Stimulated activated CD8-positive, alpha-beta memory T cell treated with anti-CD3 and anti-CD28 coated beads, Interleukin-7, amount 100 ng/mL, for 24 hours (primary cell): ENCODE data around the gene FCRL1.

Experiments used
- DNase-seq: peaks from one replicate; pipeline ENCODE4 v3.0.0-alpha.2; 2020; ENCODE audit warnings: low read depth

The FCRL1 gene

DNA sequence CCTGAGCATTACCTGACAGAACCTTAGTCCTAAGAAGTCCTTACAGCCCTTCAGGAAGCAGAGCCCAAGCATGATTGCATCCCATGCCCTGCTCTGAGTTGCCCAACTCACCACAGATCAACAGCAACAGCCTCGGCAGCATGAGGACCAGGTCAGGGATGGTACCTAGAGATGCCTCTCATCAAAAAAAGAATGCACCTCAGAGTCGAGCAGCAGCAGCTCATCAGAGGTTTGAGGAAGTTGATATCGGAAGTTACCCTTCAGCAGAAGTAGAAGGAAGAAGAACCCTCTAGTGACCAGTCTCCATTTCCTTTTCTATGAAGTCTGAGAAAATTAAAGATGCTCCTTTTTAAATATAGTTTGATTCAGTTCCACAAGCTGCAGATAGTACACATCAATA lies at the start of gene FCRL1:
FCRL1 (minus strand) TSS at position 225 of the 400 bp plus-strand sequence; CDS start at position 142, 83 bp downstream.
- no peak for DNase-seq

DNA sequence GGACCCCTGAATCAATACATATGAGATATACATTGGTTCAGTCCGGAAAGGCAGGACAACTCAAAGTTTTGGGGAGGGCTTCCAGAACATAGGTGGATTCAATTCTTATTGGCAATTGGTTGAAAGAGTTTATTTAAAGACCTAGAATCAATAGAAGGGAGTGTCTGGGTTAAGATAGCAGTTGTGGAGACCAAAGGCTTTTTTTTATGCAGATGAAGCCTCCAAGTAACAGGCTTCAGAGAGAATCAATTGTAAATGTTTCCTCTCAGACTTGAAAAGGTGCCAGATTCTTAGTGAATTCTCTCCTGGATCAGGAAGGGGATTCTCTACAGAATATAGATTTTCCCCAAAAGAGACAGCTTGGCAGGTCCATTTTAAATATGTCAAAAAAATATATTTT lies 48.7 kb upstream of the FCRL1 start:
- no peak for DNase-seq

DNA sequence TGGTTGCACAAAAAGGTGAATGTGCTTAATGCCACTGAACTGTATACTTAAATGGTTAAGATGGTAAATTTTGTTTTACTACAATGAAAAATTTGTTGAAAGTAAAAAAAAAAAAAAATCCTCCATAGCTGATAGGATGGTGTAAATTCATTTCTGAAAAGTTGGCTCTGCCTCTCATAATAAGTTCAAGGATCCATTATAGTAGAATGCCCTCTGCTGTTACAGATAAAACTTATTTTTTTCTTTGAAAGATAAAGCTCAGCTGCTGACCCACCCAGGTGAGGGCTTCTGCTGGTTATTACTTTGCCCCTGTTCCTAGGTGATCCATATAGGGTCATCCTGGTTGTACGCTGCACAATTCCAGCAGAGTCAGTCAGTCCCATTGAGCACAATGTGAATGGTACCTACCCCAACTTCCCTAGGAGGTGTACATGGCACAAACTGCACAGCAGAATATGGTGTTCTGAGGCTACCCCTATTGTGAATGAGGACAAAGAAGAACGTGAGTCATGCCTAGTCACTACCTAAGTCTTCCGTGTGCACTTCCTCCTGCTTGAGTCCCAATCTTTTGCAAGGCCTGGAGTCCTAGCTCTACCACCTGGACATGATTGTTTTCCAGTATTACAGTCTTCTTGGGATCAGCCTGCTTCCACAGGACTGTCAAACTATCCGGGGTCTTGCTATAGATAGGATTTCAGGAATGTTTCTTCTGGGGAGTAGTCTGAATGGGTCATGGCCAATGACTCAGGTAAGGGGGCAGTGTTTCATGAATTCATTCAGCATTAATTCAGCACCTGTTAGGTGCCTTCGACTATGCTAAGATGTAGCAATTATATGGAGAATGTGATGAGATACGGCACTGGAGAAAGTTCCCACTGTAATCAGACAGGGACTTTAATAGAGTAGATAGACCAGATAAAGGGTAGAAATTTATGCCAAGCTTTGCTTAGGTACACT lies 42.5 kb upstream of the FCRL1 start:
- DNase-seq = no peak

DNA sequence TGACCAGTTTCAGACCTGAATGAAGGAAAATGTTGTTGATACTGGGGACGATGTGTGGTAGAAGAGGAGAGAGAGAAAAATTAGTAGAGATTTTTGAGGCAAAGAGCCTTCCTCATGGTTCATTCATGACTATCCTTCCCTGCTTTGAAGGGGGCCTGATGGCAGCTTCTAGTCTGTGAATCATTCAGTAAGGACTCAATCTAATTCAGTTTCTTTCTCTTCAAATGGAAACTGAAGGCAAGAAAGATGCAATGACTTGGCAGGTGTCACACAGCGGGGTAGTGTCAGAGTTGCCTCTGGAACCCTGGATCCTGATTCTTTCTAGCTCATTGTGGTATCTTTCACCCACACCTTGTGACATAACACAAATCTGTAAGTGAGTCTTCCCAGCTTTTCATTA lies 36.6 kb upstream of the FCRL1 start:
- DNase-seq = no peak

GRCh38 chr1:157852476-157852875 lies 32.6 kb upstream of the FCRL1 start:
- DNase-seq = no peak

DNA sequence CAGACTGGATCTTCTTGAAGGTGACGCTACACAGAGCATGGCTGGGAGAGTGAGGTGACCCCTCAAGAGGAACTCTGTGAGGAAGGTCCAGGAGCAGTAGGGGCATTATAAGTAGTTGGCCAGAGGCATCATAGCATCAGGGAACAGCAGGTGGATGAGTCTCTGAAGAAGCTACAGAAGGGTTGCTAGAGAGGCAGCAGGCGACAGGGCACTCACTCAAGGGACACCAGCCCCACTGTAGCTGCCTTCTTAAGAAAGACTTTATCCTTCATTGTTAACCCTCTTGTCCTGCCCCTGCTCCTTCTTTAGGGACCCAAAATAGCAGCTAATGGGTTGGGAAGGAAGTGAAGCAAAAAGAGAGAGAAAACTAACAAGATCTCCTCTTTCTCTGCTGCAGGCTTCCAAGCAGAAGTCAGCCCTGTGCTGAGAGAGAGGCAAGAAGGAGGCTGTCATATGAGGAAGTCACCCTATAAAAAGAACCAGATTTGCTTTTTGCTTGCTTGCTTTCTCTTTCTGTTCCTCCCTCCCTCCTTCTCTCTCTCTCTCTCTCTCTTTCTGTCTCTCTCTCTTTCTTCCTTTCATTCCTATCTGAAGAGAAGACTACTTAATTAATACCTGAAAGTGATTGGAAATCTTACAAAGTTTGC lies 29.4 kb upstream of the FCRL1 start:
- DNase-seq = no peak

GRCh38 chr1:157844089-157844830 lies 24.3 kb upstream of the FCRL1 start:
- no peak for DNase-seq

GRCh38 chr1:157842939-157843338 lies 23.0 kb upstream of the FCRL1 start:
- no peak for DNase-seq

DNA sequence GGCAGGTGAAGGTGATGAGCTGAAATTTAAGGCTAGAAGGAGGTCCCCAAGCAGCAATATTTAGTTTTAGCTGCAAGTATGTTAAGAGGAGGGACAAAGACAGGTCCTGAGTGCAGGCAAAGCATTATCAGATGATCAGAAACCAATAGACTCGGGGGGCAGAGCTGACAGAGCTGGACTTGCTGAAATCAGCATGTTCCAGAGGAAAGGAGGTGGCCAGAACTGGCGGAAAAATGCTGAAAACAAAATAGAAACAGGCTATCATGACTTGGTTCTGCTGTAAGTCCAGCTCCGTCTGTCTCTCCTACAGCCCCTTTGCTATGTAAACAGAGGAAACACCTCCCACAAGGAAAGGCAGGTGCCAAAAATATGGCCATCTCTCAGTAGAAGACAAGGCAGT lies 21.8 kb upstream of the FCRL1 start, which contains the start of gene CD5L:
CD5L (minus strand) TSS at position 101 of the 400 bp plus-strand sequence. CDS start 107 bp downstream, outside the sequence.
- DNase-seq = no peak

DNA sequence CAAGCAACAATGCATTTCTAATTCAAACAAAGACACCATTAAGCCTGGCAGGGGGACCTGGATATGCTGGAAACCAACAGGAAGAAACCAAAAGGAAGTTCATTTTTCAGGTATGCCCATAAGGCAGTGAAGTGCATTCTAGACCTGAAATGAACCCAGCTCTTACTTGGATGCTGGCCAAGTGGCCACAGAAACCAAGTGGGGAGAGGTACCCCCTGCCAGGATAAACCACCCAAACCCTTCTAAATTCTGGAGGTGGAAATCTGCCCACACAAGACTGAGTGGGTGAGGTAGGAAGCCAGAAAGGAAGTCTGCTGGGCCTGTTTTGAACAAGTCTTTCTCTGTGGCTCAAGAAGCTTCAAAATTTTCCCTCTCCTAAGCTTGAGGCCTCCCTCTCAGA lies 19.0 kb upstream of the FCRL1 start:
- DNase-seq = no peak

- no peak for DNase-seq
Observed at GRCh38 chr1:157834430-157834829, 14.5 kb upstream of the FCRL1 start.

- DNase-seq = no peak
Observed at GRCh38 chr1:157833145-157833544, 13.2 kb upstream of the FCRL1 start.

GRCh38 chr1:157831968-157832626 lies 12.2 kb upstream of the FCRL1 start:
- no peak for DNase-seq

- DNase-seq = no peak
Observed at GRCh38 chr1:157830887-157831286, 11.0 kb upstream of the FCRL1 start.

DNA sequence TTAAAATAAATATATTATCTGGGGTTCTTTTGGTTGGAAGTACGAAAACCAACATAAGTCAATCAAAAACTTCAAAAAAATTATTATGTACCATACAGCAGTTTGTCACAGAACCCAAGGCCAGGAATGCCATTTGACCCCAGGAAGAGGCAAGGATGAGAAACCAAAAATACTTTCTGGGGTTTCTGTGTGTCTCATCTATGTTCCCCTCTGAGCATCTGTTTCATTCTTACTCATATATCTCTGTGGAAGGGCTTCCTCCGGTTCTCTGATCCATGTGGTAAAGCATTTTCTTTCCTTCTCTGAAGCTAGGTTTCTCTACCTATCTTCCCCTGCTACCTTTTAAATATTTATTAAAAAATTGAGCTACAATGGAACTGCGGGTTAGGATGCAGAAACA lies 9.8 kb upstream of the FCRL1 start:
- no peak for DNase-seq

DNA sequence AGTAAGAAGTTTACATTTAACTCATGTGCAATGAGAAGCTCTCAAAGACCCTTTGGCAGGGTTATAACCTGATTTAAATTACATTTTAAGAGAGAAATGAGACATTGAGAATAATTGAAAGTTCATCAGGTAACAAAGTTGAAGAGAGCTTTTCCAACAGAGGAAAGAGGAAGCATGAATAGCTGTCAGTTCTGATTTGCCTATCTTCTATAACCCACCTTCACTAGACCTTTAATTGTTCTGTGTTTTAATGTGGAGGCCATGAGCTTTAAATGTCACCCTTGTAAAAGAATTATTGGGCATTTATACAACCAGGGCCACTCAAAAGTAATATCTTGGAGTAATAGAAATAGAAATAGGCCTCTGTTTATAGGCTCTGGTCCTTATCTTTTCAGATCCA lies 9.3 kb upstream of the FCRL1 start:
- no peak for DNase-seq

- no peak for DNase-seq
Observed at GRCh38 chr1:157820299-157820698, 379 bp upstream of the FCRL1 start.

DNA sequence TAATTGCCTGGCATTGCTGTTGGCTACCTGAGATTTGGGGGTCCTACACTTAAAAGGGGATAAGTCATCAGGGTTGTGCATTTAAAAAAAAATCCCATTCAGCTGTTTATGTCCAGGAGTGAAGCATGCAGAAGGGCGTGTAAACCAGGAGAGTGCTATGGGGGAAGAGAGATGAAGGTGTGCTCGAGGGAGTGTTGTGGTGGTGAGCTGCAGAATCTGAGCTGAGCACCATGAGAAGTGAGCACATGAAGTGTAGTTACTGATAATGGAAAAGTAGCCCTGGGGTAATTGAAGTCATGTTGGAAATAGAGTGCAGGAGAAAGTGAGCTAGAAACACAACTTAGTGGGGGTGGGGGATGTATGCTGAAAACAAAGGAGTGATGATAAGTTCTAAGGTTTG lies 705 bp downstream of the FCRL1 start:
- no peak for DNase-seq

- no peak for DNase-seq
Observed at GRCh38 chr1:157813269-157813668, 6.7 kb downstream of the FCRL1 start.

DNA sequence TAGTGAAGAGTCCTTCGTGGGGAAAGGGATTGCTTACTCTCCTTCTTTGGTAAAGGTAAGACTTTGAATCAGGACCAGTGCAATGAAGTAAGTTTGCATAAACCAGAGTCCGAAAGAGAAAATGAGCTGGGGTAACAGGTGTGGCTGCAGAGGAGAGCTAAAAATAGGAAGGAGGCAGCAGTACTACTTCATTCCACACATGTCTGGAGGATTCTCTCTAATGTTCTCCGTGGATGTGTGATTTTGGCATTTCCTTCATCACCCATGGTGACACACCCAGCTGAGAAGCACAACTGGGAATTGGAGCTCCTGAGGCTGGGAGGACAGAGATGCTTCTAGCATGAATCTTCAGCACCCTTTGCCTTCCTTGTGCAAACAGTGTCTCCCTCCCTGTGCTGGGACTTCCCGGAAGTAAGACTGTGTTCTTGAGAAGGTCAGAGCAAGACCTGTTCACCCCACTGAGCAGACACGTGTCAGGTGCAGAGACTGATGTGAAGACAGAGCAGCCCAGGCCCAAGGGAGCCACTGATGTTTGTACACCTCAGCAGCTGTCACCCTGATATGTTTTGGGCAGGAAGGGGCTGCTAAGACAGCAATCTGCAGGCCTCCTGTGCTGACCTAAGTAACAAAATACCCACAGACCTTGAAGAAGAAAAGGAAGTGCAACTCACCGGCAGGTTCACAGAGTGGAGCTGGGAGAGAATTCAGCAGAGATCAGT lies 13.3 kb downstream of the FCRL1 start:
- DNase-seq = no peak

DNA sequence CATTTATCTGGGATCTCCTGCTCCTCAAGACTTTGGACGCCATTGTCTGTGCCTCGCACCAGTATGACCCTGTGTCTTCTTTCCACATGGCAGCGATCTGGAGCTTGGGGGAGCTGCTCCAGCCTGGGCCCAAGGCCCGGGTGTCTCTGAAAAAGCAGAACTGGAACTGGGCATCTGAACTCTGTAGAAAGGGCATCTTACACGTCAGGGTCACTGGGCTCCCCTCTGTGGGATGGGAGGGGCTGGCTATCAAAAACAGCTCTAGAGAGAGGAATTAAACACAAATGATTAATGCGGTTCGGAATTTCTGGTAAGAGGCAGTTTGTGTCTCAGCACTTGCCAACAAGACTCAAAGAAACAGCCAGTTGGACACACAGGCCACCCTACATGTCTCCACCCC lies 16.1 kb downstream of the FCRL1 start:
- DNase-seq = no peak
